Measurements from ENCODE around the gene PAPPA2.

The PAPPA2 gene

GRCh38 chr1:176735201-176735600 lies 272.2 kb downstream of the PAPPA2 start (continued):
- TF ChIP-seq REPIN1 (tag by site-specific recombination; IDR thresholded peaks at IDR 0.05; ENCODE audit: low read depth), result no peak
- TF ChIP-seq, protein P1, sequence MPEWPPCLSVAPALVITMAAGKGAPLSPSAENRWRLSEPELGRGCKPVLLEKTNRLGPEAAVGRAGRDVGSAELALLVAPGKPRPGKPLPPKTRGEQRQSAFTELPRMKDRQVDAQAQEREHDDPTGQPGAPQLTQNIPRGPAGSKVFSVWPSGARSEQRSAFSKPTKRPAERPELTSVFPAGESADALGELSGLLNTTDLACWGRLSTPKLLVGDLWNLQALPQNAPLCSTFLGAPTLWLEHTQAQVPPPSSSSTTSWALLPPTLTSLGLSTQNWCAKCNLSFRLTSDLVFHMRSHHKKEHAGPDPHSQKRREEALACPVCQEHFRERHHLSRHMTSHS (tag by site-specific recombination; IDR thresholded peaks at IDR 0.05), result no peak
- no peak for TF ChIP-seq ZBTB21 (tag by site-specific recombination; IDR thresholded peaks at IDR 0.05)
- TF ChIP-seq ZNF266 (tag by site-specific recombination; IDR thresholded peaks at IDR 0.05; ENCODE audit: low read depth), result no peak
- TF ChIP-seq ZNF792 (tag by site-specific recombination; IDR thresholded peaks at IDR 0.05), result no peak

GRCh38 chr1:176736015-176736414 lies 273.0 kb downstream of the PAPPA2 start:
- POLR2A ChIA-PET, result no interaction called here
- Histone ChIP-seq H3K4me3 (ENCODE audit: low read depth, low read length) (no peak overlapping the region), H3K36me3 (ENCODE audit: control insufficient read depth in 2 of 2, insufficient read depth in 1 of 2, low read length in 2 of 2) (no peaks in the 10 kb centered on the region), H3K27ac (ENCODE audit: extremely low read depth, low read depth, low read length) (no peak overlapping the region), H3K4me1 (ENCODE audit: control insufficient read depth, insufficient read depth, low read length) (no peaks in the 10 kb centered on the region), H3K9me3 (ENCODE audit: control insufficient read depth, insufficient read depth, low read depth, low read length) (no peaks in the 10 kb centered on the region)
- CTCF ChIA-PET, result interaction anchor here (0.7 to 1.0 kb wide), 3 partner anchors 10 to 145 kb away, joined by 3 to 4 read pairs (median 3); no protein-coding TSS in a partner anchor
- TF ChIP-seq ZFHX2 (tag by site-specific recombination; conservative IDR thresholded peaks at IDR 0.05) (no peak), ZNF639 (tag by site-specific recombination; IDR thresholded peaks at IDR 0.05) (no peak), ZNF558 (tag by site-specific recombination; IDR thresholded peaks at IDR 0.05) (no peak), GFI1B (tag by site-specific recombination; IDR thresholded peaks at IDR 0.05) (no peak), TRIM28 (IDR thresholded peaks at IDR 0.05; ENCODE audit: borderline replicate concordance, low read length) (no peak), HOXA7 (CRISPR knock-in tag; IDR thresholded peaks at IDR 0.05; ENCODE audit: borderline replicate concordance) (no peak)

- Histone ChIP-seq H3K4me3 (ENCODE audit: low read depth, low read length) (no peak overlapping the region), H3K36me3 (ENCODE audit: control insufficient read depth in 2 of 2, insufficient read depth in 1 of 2, low read length in 2 of 2) (no peaks in the 10 kb centered on the region), H3K9me3 (ENCODE audit: control insufficient read depth, insufficient read depth, low read depth, low read length) (no peaks in the 10 kb centered on the region), H3K27ac (ENCODE audit: extremely low read depth, low read depth, low read length) (no peak overlapping the region), H3K4me1 (ENCODE audit: control insufficient read depth, insufficient read depth, low read length) (no peaks in the 10 kb centered on the region)
- CTCF ChIA-PET, result no interaction called here
- TF ChIP-seq KLF10 (tag by site-specific recombination; IDR thresholded peaks at IDR 0.05) (no peak), ZFP3 (tag by site-specific recombination; IDR thresholded peaks at IDR 0.05; ENCODE audit: low read depth) (no peak), ZFP37 (tag by site-specific recombination; IDR thresholded peaks at IDR 0.05) (no peak), ZNF785 (tag by site-specific recombination; IDR thresholded peaks at IDR 0.05) (no peak), SETDB1 (IDR thresholded peaks at IDR 0.05; ENCODE audit: insufficient read length, low read length) (no peak)
- POLR2A ChIA-PET, result no interaction called here
Observed at GRCh38 chr1:176741181-176741580, 278.2 kb downstream of the PAPPA2 start.

- CTCF ChIA-PET, result interaction anchor here (0.6 to 1.3 kb wide), 2 partner anchors 182 to 447 kb away, joined by 3 read pairs; no protein-coding TSS in a partner anchor
Observed at GRCh38 chr1:176742322-176742721, 279.3 kb downstream of the PAPPA2 start.

More at GRCh38 chr1:176742322-176742721, 279.3 kb downstream of the PAPPA2 start:
- no peaks in the 10 kb centered on the region for H3K36me3 ChIP-seq (ENCODE audit: control insufficient read depth in 2 of 2, insufficient read depth in 1 of 2, low read length in 2 of 2)
- H3K27ac ChIP-seq (ENCODE audit: extremely low read depth, low read depth, low read length), result no peak overlapping the region
- no peak overlapping the region for H3K4me3 ChIP-seq (ENCODE audit: low read depth, low read length)
- POLR2A ChIA-PET, result no interaction called here
- no peak for TF ChIP-seq ZNF623 (tag by site-specific recombination; IDR thresholded peaks at IDR 0.05)
- no peak for TF ChIP-seq ZBTB20 (tag by site-specific recombination; IDR thresholded peaks at IDR 0.05)
- no peak for TF ChIP-seq ZNF692 (tag by site-specific recombination; IDR thresholded peaks at IDR 0.05)
- TF ChIP-seq ZNF292 (tag by site-specific recombination; IDR thresholded peaks at IDR 0.05; ENCODE audit: borderline replicate concordance, low read depth), result no peak
- no peak for TF ChIP-seq ZNF335 (tag by site-specific recombination; conservative IDR thresholded peaks at IDR 0.05)
- TF ChIP-seq ZNF324 (tag by site-specific recombination; IDR thresholded peaks at IDR 0.05), result no peak
- H3K9me3 ChIP-seq (ENCODE audit: control insufficient read depth, insufficient read depth, low read depth, low read length), result no peaks in the 10 kb centered on the region
- H3K4me1 ChIP-seq (ENCODE audit: control insufficient read depth, insufficient read depth, low read length), result no peaks in the 10 kb centered on the region
